ENCODE results near the gene PHOSPHO1.
"Not testable (repeated sequence)": the region's sequence is repeated elsewhere in the genome, so short reads cannot be mapped to it uniquely, and the experiment has no call there.

The PHOSPHO1 gene

DNA sequence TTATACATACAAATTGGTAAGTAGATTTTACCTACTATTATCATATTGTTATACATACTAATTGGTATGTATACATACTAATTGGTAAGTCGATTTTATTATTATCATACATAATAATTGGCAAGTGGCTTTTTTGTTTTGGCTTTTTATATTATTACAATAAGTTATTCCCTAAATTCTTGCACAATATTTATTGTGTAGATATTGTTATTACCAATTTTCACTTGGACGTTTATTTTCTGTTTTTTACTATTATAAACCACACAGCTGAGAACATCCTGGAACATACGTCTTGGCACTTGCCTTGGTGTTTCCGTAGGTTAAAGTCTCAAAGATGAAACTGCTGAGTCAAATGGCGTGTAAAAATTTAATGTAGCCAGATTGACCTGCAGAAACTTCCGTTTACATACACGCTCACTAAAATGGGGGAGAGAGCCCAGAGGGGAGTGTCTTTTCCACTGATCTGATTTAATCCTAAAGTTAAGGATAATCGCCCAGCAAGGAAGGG lies 39.1 kb downstream of the PHOSPHO1 start:
- DNase-seq: no peak

DNA sequence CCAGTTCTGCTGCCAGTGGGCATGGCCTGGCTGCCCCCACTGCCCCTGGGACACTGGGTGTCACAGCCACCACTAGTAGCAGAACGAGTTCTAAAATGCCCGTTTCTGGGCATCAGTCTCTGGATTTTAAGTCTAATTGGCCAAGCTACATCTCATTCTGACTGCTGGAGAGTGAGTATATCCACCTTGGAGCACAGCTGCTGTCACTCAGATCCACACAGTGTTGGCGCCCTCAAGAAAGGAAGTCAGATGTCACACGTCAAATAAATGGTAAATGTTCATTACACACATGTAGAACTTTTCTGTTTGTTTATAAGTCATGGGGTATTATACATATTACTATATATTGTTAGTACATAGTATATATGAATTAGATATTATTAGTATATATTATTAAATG lies 39.7 kb downstream of the PHOSPHO1 start:
- no peak for DNase-seq

GRCh38 chr17:49187301-49187700 lies 43.3 kb downstream of the PHOSPHO1 start:
- no peak for DNase-seq

- not testable (repeated sequence) for DNase-seq
These were observed 45.2 kb downstream of the PHOSPHO1 start for GRCh38 chr17:49185381-49185780.

- not testable (repeated sequence) for DNase-seq
These were observed 46.1 kb downstream of the PHOSPHO1 start for GRCh38 chr17:49184522-49184921.

DNA sequence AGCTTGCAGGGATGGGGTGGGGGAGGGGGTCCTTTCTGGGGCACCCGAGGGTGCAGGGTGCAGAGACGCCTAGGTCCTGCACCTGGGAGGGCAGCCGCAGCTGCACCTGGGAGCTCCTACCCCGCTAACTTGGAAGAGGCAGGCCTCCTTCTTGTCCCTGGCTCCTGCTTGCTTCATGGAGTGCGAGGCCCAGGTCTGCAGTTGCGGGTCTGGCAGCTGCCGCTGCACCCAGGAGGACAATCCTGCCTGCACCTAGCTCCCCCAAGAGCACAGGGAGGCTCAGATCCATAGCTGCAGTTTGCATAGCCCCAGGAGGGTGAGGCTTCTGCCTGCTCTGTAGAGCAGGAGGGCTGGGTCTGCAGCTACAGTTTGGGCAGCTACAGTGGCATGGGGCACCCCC lies 46.8 kb downstream of the PHOSPHO1 start:
- DNase-seq: no peak

- DNase-seq: no peak
These were observed 47.2 kb downstream of the PHOSPHO1 start for GRCh38 chr17:49183341-49183740.

GRCh38 chr17:49180998-49181635 lies 49.5 kb downstream of the PHOSPHO1 start:
- DNase-seq: no peak

GRCh38 chr17:49180303-49180702 lies 50.3 kb downstream of the PHOSPHO1 start:
- peak; percentile 23 for DNase-seq

DNA sequence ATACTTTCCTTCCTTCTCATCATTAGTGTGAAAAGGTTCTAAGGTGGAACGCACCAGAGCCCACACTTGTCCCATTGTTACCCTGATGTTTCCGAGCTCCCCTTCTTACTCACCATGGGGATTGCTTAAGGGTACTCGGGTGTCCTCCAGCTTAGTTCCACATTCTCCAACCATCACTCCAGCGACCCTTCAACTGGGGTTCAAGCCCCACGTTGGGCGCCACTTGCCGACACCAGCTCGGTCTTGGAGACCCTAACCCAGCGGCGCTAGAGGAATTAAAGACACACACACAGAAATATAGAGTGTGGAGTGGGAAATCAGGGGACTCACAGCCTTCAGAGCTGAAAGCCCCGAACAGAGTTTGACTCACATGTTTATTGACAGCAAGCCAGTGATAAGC lies 54.6 kb downstream of the PHOSPHO1 start:
- not testable (repeated sequence) for DNase-seq

All from COR-L47 (cell line).